ENCODE results near the gene TLK2.

GRCh38 chr17:62630365-62631085 is 151.9 kb downstream of the TLK2 start:
- no peak for TF ChIP-seq CTCF (conservative IDR thresholded peaks at IDR 0.05 in 1 of 2, IDR thresholded peaks at IDR 0.05 in 1 of 2; ENCODE audit: extremely low read depth in 1 of 2, insufficient read depth in 1 of 2, low read depth in 1 of 2, low read length in 2 of 2)
- no peak for TF ChIP-seq EZH2 (IDR thresholded peaks at IDR 0.05; ENCODE audit: borderline replicate concordance, low read length)
